ENCODE results near the gene APOL2.
"Not testable (repeated sequence)": the region's sequence is repeated elsewhere in the genome, so short reads cannot be mapped to it uniquely, and the experiment has no call there.

DNA sequence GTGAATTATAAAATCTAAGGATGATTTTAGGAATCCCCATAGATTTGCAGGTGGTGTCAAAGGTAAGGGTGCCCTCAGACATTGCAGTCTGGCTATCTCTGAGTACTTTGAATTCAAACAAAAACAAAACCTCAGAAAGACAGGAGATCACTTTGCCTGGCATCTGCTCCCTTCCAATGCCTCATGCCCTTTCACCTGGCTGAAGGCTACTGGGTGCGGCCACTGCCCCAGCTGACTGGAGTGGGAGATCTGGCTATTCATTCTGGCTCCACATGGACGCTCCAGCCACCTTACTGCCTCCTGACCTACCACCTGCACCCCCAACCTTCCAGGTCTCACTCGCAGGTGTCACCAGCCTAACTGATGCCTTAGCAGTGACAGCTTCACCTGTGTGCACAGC is 9.7 kb downstream of the APOL2 start:
- TF ChIP-seq, protein P1, sequence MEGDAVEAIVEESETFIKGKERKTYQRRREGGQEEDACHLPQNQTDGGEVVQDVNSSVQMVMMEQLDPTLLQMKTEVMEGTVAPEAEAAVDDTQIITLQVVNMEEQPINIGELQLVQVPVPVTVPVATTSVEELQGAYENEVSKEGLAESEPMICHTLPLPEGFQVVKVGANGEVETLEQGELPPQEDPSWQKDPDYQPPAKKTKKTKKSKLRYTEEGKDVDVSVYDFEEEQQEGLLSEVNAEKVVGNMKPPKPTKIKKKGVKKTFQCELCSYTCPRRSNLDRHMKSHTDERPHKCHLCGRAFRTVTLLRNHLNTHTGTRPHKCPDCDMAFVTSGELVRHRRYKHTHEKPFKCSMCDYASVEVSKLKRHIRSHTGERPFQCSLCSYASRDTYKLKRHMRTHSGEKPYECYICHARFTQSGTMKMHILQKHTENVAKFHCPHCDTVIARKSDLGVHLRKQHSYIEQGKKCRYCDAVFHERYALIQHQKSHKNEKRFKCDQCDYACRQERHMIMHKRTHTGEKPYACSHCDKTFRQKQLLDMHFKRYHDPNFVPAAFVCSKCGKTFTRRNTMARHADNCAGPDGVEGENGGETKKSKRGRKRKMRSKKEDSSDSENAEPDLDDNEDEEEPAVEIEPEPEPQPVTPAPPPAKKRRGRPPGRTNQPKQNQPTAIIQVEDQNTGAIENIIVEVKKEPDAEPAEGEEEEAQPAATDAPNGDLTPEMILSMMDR (IDR thresholded peaks at IDR 0.05) = not testable (repeated sequence)
- TF ChIP-seq EZH2, EZH2phosphoT487 (IDR thresholded peaks at IDR 0.05): not testable (repeated sequence)

Data from neural progenitor cell (in vitro differentiated cells).